Measurements from ENCODE around the gene ANKHD1. TPM values are rescaled to one million over a fixed set of nuclear protein-coding genes. Genes with fewer than 3 reads are reported as not detected.

The ANKHD1 gene
- total and polyA plus RNA-seq, 4 donors: 33.2 to 116 (median 60.1) TPM

DNA sequence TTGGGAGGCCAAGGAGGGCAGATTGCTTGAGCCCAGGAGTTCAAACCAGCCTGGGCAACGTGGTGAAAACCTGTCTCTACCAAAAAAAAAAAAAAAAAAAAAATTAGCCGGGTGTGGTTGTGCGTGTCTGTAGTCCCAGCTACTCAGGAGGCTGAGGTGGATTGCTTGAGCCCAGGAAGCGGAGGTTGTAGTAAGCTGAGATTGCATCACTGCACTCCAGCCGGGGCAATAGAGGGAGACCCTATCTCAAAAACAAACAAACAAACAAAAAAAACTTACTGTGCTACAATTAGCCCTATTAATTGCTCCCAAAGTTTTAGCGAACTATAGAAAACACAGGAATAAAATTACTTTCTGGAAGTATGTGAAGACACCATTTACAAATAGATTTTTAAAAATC, 67.6 kb downstream of the ANKHD1 start:
- H3K4me1 ChIP-seq (ENCODE audit: control insufficient read depth in 4 of 4, insufficient read depth in 4 of 4, low read length in 3 of 4): peaks cover 3 to 13% (median 9%) of the 10 kb centered on the region in 4 donors
- WGBS: 69% methylated on average over 6 of the region's 6 CpGs
- TF ChIP-seq, protein P1, sequence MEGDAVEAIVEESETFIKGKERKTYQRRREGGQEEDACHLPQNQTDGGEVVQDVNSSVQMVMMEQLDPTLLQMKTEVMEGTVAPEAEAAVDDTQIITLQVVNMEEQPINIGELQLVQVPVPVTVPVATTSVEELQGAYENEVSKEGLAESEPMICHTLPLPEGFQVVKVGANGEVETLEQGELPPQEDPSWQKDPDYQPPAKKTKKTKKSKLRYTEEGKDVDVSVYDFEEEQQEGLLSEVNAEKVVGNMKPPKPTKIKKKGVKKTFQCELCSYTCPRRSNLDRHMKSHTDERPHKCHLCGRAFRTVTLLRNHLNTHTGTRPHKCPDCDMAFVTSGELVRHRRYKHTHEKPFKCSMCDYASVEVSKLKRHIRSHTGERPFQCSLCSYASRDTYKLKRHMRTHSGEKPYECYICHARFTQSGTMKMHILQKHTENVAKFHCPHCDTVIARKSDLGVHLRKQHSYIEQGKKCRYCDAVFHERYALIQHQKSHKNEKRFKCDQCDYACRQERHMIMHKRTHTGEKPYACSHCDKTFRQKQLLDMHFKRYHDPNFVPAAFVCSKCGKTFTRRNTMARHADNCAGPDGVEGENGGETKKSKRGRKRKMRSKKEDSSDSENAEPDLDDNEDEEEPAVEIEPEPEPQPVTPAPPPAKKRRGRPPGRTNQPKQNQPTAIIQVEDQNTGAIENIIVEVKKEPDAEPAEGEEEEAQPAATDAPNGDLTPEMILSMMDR (IDR thresholded peaks at IDR 0.05; ENCODE audit: low read depth, low read length, missing input control): no peak
- TF ChIP-seq YY1 (IDR thresholded peaks at IDR 0.05) (no peak), FOXA2 (IDR thresholded peaks at IDR 0.05) (no peak), RXRA (IDR thresholded peaks at IDR 0.05) (no peak), GABPA (IDR thresholded peaks at IDR 0.05 in 1 of 2, conservative IDR thresholded peaks at IDR 0.05 in 1 of 2) (no peak), HNF4G (IDR thresholded peaks at IDR 0.05) (no peak)
- TF ChIP-seq, protein P2, sequence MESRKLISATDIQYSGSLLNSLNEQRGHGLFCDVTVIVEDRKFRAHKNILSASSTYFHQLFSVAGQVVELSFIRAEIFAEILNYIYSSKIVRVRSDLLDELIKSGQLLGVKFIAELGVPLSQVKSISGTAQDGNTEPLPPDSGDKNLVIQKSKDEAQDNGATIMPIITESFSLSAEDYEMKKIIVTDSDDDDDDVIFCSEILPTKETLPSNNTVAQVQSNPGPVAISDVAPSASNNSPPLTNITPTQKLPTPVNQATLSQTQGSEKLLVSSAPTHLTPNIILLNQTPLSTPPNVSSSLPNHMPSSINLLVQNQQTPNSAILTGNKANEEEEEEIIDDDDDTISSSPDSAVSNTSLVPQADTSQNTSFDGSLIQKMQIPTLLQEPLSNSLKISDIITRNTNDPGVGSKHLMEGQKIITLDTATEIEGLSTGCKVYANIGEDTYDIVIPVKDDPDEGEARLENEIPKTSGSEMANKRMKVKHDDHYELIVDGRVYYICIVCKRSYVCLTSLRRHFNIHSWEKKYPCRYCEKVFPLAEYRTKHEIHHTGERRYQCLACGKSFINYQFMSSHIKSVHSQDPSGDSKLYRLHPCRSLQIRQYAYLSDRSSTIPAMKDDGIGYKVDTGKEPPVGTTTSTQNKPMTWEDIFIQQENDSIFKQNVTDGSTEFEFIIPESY (IDR thresholded peaks at IDR 0.05): no peak
- TF ChIP-seq, protein P3, sequence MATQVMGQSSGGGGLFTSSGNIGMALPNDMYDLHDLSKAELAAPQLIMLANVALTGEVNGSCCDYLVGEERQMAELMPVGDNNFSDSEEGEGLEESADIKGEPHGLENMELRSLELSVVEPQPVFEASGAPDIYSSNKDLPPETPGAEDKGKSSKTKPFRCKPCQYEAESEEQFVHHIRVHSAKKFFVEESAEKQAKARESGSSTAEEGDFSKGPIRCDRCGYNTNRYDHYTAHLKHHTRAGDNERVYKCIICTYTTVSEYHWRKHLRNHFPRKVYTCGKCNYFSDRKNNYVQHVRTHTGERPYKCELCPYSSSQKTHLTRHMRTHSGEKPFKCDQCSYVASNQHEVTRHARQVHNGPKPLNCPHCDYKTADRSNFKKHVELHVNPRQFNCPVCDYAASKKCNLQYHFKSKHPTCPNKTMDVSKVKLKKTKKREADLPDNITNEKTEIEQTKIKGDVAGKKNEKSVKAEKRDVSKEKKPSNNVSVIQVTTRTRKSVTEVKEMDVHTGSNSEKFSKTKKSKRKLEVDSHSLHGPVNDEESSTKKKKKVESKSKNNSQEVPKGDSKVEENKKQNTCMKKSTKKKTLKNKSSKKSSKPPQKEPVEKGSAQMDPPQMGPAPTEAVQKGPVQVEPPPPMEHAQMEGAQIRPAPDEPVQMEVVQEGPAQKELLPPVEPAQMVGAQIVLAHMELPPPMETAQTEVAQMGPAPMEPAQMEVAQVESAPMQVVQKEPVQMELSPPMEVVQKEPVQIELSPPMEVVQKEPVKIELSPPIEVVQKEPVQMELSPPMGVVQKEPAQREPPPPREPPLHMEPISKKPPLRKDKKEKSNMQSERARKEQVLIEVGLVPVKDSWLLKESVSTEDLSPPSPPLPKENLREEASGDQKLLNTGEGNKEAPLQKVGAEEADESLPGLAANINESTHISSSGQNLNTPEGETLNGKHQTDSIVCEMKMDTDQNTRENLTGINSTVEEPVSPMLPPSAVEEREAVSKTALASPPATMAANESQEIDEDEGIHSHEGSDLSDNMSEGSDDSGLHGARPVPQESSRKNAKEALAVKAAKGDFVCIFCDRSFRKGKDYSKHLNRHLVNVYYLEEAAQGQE (IDR thresholded peaks at IDR 0.05): no peak
- TF ChIP-seq, protein P4, sequence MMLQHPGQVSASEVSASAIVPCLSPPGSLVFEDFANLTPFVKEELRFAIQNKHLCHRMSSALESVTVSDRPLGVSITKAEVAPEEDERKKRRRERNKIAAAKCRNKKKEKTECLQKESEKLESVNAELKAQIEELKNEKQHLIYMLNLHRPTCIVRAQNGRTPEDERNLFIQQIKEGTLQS (IDR thresholded peaks at IDR 0.05): no peak
- no peak for DNase-seq (ENCODE audit: low spot score)
- H3K9ac ChIP-seq (ENCODE audit: low read depth in 1 of 2, low read length in 2 of 2): no peak overlapping the region
- H3K9me3 ChIP-seq (ENCODE audit: control insufficient read depth in 4 of 4, low read length in 3 of 4): no peaks in the 10 kb centered on the region
- H3K27me3 ChIP-seq (ENCODE audit: control insufficient read depth in 4 of 4, insufficient read depth in 4 of 4, low read length in 3 of 4): no peaks in the 10 kb centered on the region
- peak overlapping the region in 1 of 2 donors; percentile 25 for H3K27ac ChIP-seq (ENCODE audit: low read depth in 1 of 2, low read length in 2 of 2)
- H3K4me3 ChIP-seq (ENCODE audit: low read depth in 1 of 3, low read length in 3 of 3): no peak overlapping the region
- H3K36me3 ChIP-seq (ENCODE audit: control insufficient read depth in 4 of 4, insufficient read depth in 3 of 4, low read depth in 1 of 4, low read length in 3 of 4): peaks cover 2 to 19% (median 13%) of the 10 kb centered on the region in 4 donors

DNA sequence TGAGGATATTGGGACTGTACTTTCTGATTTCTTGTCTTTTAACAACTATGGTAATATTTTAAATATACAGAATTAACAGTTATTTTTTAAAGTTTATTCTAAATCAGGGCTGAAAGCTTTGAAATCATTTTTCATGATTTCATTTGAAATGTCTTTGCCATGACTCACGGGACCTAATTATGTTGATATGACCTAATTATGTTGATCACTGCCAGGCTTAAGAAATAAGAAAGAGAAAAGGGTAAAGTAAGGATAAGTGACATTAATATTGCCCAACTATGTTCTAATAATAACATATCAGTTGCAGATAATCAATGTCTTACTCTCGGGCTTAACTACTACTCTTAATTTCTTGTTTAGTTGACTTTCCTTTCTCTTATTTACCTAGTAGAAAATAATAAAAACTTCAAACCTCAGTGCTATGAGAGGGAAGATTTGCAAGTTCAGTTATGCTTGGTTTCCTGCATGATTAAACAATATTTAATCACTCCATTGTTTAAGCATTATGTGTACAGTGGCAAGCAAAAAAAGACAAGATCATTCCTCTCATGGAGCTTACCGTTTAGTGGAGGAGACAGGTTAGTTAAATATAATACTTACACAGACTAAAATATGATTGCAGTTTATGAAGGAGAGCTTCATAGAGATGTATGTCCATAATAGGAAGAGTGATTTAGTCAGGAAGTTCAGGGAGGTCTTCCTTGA, 78.8 kb downstream of the ANKHD1 start:
- H3K4me3 ChIP-seq (ENCODE audit: low read depth in 1 of 3, low read length in 3 of 3): no peak overlapping the region
- 72% methylated on average over 3 of the region's 3 CpGs for WGBS
- H3K27me3 ChIP-seq (ENCODE audit: control insufficient read depth in 4 of 4, insufficient read depth in 4 of 4, low read length in 3 of 4): no peaks in the 10 kb centered on the region
- peaks cover 5 to 24% (median 11%) of the 10 kb centered on the region in 4 donors for H3K36me3 ChIP-seq (ENCODE audit: control insufficient read depth in 4 of 4, insufficient read depth in 3 of 4, low read depth in 1 of 4, low read length in 3 of 4)
- H3K9ac ChIP-seq (ENCODE audit: low read depth in 1 of 2, low read length in 2 of 2): no peak overlapping the region
- no peak for DNase-seq (ENCODE audit: low spot score)
- no peak overlapping the region for H3K27ac ChIP-seq (ENCODE audit: low read depth in 1 of 2, low read length in 2 of 2)
- no peaks in the 10 kb centered on the region for H3K9me3 ChIP-seq (ENCODE audit: control insufficient read depth in 4 of 4, low read length in 3 of 4)
- H3K4me1 ChIP-seq (ENCODE audit: control insufficient read depth in 4 of 4, insufficient read depth in 4 of 4, low read length in 3 of 4): no peaks in the 10 kb centered on the region
- TF ChIP-seq RAD21 (IDR thresholded peaks at IDR 0.05) (no peak), NR2F2 (IDR thresholded peaks at IDR 0.05) (no peak), EGR1 (IDR thresholded peaks at IDR 0.05; ENCODE audit: low read depth in 2 of 2) (no peak), SP1 (IDR thresholded peaks at IDR 0.05) (no peak), FOXA2 (IDR thresholded peaks at IDR 0.05) (no peak), GABPA (IDR thresholded peaks at IDR 0.05 in 1 of 2, conservative IDR thresholded peaks at IDR 0.05 in 1 of 2) (no peak), HNF4A (conservative IDR thresholded peaks at IDR 0.05) (no peak), RXRA (IDR thresholded peaks at IDR 0.05) (no peak), HNF4G (IDR thresholded peaks at IDR 0.05) (no peak)
- TF ChIP-seq, protein P3 (IDR thresholded peaks at IDR 0.05): no peak
- TF ChIP-seq, protein P2 (IDR thresholded peaks at IDR 0.05): no peak
